Glutamatergic neuron (in vitro differentiated cells): Measurements from ENCODE around the gene TRPC5OS. TPM values are rescaled to one million over a fixed set of nuclear protein-coding genes. Genes with fewer than 3 reads are reported as not detected.

Experiments used
- DNase-seq: peaks from one replicate; pipeline ENCODE4 v3.0.0; 2022
- H3K27ac Mint-ChIP-seq: one replicate; pipeline ENCODE4 v1.8.0; 2020; ENCODE audit warnings: mild to moderate bottlenecking, mixed read lengths, inconsistent platforms; ENCODE audit not compliant: unreplicated experiment
- H3K27me3 Mint-ChIP-seq: one replicate; pipeline ENCODE4 v1.8.0; 2020; ENCODE audit warnings: mild to moderate bottlenecking, moderate library complexity, mixed read lengths, inconsistent platforms; ENCODE audit not compliant: unreplicated experiment
- H3K36me3 Mint-ChIP-seq: one replicate; pipeline ENCODE4 v1.8.0; 2020; ENCODE audit warnings: mild to moderate bottlenecking, mixed read lengths, inconsistent platforms; ENCODE audit not compliant: unreplicated experiment
- H3K4me1 Mint-ChIP-seq: one replicate; pipeline ENCODE4 v1.8.0; 2020; ENCODE audit warnings: mild to moderate bottlenecking, low read depth, mixed read lengths, inconsistent platforms; ENCODE audit not compliant: unreplicated experiment
- H3K4me3 Mint-ChIP-seq: one replicate; pipeline ENCODE4 v1.8.0; 2020; ENCODE audit warnings: mild to moderate bottlenecking, mixed read lengths, inconsistent platforms; ENCODE audit not compliant: unreplicated experiment
- H3K9me3 Mint-ChIP-seq: one replicate; pipeline ENCODE4 v1.8.0; 2020; ENCODE audit warnings: mild to moderate bottlenecking, moderate library complexity, mixed read lengths, inconsistent platforms; ENCODE audit not compliant: unreplicated experiment
- CTCF ChIP-seq: fragments of 200-600 bp; sonication (generic); IDR thresholded peaks from one replicate; pipeline ENCODE4 v1.5.0; 2021; ENCODE audit not compliant: partially characterized antibody, unreplicated experiment
- total RNA-seq: library from RNA; stranded (reverse); fragmentation: NEBNext Ultra II Directional; extraction: Animal tissue kit (Norgen Biotek cat#: 25700); gene quantifications from one replicate; pipeline ENCODE4 v1.2.1, GENCODE V29; 2021; ENCODE audit not compliant: unreplicated experiment

TRPC5OS gene
- total RNA-seq, 1 donor from 2014 or later: not detected

GRCh38 chrX:111886678-111887077, 10.7 kb downstream of the TRPC5OS start:
- no peaks in the 10 kb centered on the region for H3K36me3 Mint-ChIP-seq
- H3K9me3 Mint-ChIP-seq: no peaks in the 10 kb centered on the region
- H3K27ac Mint-ChIP-seq: no peak overlapping the region
- H3K27me3 Mint-ChIP-seq: no peaks in the 10 kb centered on the region
- no peak for TF ChIP-seq CTCF
- no peaks in the 10 kb centered on the region for H3K4me1 Mint-ChIP-seq
- no peak overlapping the region for H3K4me3 Mint-ChIP-seq
- DNase-seq: no peak

GRCh38 chrX:111888600-111888999, 12.6 kb downstream of the TRPC5OS start:
- Mint-ChIP-seq H3K4me1 (no peaks in the 10 kb centered on the region), H3K36me3 (no peaks in the 10 kb centered on the region), H3K27ac (no peak overlapping the region), H3K9me3 (no peaks in the 10 kb centered on the region), H3K27me3 (no peaks in the 10 kb centered on the region), H3K4me3 (no peak overlapping the region)
- TF ChIP-seq CTCF: no peak
- DNase-seq: no peak

GRCh38 chrX:111892375-111892774, 16.4 kb downstream of the TRPC5OS start:
- H3K27ac Mint-ChIP-seq: no peak overlapping the region
- no peak for TF ChIP-seq CTCF
- H3K27me3 Mint-ChIP-seq: no peaks in the 10 kb centered on the region
- H3K4me3 Mint-ChIP-seq: no peak overlapping the region
- no peak for DNase-seq
- no peaks in the 10 kb centered on the region for H3K36me3 Mint-ChIP-seq
- H3K4me1 Mint-ChIP-seq: no peaks in the 10 kb centered on the region
- no peaks in the 10 kb centered on the region for H3K9me3 Mint-ChIP-seq

GRCh38 chrX:111896148-111896547, 20.2 kb downstream of the TRPC5OS start:
- Mint-ChIP-seq H3K27ac (no peak overlapping the region), H3K4me3 (no peak overlapping the region), H3K36me3 (no peaks in the 10 kb centered on the region), H3K27me3 (no peaks in the 10 kb centered on the region), H3K4me1 (peaks cover 3% of the 10 kb centered on the region), H3K9me3 (no peaks in the 10 kb centered on the region)
- no peak for TF ChIP-seq CTCF
- no peak for DNase-seq

GRCh38 chrX:111914398-111915090, 38.6 kb downstream of the TRPC5OS start:
- no peaks in the 10 kb centered on the region for H3K9me3 Mint-ChIP-seq
- H3K27me3 Mint-ChIP-seq: peaks cover 2% of the 10 kb centered on the region
- no peak for DNase-seq
- no peak overlapping the region for H3K27ac Mint-ChIP-seq
- H3K4me1 Mint-ChIP-seq: no peaks in the 10 kb centered on the region
- H3K36me3 Mint-ChIP-seq: peaks cover 6% of the 10 kb centered on the region
- H3K4me3 Mint-ChIP-seq: no peak overlapping the region
- no peak for TF ChIP-seq CTCF
